GM15510 (cell line): ENCODE results near the gene DMRT3.

Experiments
- POLR2A ChIP-seq: IDR thresholded peaks from 3 replicates; pipeline ENCODE4 v1.6.1; 2011; ENCODE audit warnings: borderline replicate concordance; ENCODE audit not compliant: insufficient read length; ENCODE audit errors: extremely low read depth

DMRT3 gene

DNA sequence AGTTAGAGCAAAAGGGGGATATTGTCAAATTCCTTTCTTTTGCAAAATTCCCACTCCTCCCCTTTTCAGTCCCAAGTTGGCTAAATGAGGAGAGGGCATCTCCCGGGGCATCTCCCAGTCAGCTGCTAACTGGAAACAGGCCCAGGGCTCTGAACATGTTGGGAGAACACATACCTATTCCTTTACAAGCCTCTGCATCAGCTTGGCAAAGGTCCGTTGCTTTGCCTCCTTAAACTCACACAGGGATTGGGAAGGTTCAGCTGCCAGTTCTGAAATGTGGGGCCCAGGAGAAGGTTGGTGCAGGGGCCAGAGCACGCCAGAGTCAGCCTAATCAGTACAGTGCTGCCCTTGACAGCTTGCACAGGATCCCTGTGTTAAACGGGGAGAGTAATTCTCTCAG lies 11.0 kb upstream of the DMRT3 start:
- no peak for TF ChIP-seq POLR2A

- TF ChIP-seq POLR2A = no peak
These were observed 9.6 kb upstream of the DMRT3 start for GRCh38 chr9:966870-967269.

DNA sequence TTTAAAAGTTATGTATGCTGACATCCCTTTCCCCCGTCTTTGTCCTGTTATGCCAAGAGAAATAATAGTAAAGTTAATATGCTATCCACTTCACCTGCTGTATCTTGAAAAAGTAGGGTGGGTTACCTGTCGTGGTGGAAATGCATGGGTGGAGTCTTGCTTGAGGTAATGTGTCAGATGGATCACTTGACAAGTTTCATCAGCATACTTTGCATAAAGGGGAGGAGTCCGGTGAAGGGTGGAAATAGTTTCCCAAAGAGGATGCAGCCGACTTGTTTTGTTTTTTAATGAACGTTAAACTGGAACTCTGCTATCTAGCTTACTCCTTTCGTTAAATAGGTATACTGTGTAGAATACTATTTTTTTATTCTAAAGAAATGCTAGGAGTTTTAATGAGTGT lies 9.0 kb upstream of the DMRT3 start:
- TF ChIP-seq POLR2A = no peak

GRCh38 chr9:967903-968641 lies 8.4 kb upstream of the DMRT3 start:
- no peak for TF ChIP-seq POLR2A

- no peak for TF ChIP-seq POLR2A
These were observed 6.9 kb upstream of the DMRT3 start for GRCh38 chr9:969310-970150.

DNA sequence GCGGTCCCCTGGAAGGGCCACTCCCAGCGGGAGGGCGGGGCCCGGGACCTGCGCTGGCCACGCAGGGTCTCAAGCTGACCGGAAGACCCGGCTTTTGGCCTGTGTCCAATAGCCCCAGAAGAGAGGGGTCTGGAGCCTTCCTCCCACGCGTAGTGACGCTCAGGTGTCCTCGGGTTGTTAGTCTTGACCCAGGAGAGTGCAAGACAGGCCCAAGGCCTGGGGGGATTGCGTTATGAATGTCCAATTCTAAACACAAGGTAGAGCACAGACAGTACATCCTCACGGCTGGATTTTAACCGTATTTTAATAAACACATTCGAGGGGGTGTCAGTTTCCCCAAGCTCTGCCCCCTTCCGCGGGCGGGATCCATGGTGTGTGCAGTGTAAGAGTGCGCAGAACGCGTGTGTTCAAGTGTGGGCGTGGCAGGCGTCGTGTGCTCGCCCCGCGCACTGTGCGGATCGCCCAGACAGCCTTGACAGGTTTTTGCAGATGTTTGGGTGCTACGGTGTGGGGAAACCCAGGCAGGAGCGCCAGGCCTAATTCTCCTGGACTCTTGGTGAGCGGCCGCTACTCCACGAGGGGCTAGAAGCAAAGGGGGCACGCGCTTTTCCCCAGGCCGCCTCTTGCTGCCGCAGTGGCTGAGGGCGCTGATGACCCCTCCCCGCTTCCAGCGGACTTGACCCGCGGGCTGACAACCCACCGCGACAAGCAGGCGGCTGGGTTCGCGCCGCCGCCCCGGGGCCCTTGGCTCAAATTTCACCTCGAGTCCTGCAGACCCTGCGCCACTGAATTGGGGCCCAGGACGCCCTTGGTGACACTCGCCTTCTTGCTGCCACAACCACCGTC lies 6.1 kb upstream of the DMRT3 start:
- no peak for TF ChIP-seq POLR2A

DNA sequence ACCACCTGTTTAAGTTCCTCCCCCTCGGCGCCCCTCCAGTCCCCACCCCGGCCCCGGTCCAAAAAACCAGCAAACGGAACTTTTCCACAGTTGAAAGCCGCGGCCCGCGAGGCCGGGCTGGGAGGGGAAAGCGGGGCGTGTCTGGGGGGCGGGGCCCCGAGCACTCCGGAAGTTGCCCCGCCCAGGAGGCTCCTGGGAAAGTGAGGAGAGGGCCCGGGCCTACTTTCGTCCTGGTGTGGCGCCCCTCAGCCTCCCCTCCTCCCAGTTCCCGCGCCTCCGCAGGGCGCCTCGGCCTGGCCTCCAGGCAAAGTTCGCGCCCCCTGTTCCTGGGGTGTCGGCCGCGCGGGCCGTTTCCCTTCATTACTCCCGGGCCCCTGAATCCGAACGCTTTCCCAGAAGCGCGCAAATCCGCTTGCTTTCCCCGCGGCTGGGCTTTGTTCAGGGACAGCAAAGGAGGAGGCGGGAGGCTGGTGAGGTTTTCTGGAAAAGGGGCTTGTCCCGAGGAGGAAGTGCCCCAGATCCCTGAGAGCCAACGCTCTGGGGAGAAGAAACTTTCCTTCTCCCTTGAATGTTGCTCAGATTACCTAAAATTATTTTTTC lies 4.5 kb upstream of the DMRT3 start:
- no peak for TF ChIP-seq POLR2A

GRCh38 chr9:972501-973294 lies 3.8 kb upstream of the DMRT3 start:
- no peak for TF ChIP-seq POLR2A

DNA sequence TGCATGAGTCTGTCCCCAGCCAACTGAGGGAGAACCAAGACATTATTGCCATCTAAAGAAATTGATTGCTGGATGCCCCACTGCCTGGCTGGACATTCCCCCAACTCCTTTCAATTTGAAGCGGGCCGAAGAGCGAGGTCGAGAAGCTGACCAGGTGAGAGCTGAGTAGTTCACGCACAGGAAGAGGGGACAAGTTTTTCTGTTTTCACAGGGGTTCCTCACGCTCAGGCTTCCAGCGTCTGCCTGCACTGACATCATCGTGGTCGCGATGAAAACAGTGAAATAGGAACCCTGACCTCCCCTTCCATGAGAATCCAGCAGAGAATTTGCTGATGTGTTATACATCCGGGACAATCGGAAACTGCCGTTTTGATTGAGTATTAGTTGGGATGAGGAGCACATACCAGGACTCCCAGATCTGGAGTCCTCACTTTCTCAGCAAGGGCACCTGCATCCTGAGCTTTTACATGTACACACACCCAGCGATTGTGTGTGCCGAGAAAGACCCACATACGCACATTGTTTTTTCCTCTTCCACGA lies 3.1 kb upstream of the DMRT3 start:
- TF ChIP-seq POLR2A = no peak

DNA sequence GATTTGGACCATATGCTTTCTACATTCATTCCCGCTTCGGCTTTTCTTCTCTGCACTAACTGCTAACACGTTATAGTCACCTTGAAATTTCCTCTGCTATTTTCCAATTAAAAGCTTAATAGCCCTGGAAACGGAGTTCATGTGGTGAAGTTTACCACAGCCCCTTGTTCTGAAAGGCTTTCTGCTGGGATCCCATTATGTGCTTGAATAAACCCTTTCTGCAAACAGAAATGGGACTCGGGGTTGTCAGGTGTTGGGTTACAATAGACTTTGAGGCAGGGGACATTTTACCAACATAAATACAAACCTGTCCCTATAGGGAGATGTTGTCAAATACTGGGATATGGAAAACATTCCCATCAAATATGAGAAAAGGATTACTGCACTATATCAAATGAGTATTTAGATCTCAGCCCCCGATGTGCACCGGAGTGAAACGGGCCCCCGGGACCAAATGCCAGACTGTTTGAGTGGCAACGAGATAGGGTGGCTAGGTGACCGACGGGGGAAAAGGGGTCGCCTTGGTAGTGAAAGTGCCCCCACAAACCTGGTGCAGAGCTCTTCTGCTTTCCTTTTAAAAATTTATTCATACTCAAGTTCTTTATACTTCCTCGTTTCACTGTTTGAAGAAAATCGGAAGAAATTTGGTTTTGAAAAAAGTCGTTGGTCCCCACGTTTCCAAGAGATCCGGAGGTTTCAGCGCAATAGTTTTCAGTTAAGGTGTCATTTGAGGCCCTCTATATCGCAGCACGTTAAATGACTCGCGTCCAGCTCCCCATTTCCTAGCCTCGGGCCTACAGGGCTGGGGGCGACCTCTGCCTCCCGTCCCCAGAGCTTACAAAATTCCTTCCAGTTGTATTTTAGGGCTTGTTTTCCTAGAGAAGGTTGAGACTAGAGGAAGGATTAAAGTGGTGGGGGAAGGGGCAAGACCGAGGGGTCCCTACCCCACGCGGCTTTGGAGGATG lies 2.1 kb upstream of the DMRT3 start:
- no peak for TF ChIP-seq POLR2A

GRCh38 chr9:974996-975739 lies 1.3 kb upstream of the DMRT3 start:
- TF ChIP-seq POLR2A = no peak

- TF ChIP-seq POLR2A = no peak
These were observed 656 bp upstream of the DMRT3 start for GRCh38 chr9:975740-976257.
